OCI-LY3 (cell line): Measurements from ENCODE around the gene IQGAP2.

Source experiments
- H2AFZ ChIP-seq: fragments of 200-600, 300-600 bp; shearing (Covaris generic); 2 replicates; pipeline ENCODE4 v1.6.0; 2014; ENCODE audit warnings: antibody characterized with exemption, low read depth, low read length
- H3K27ac ChIP-seq: fragments of 200-600, 300-600 bp; sonication (generic); 2 replicates; pipeline ENCODE4 v1.5.1; 2014; ENCODE audit warnings: mild to moderate bottlenecking, low read length, moderate library complexity, mixed read lengths
- H3K27me3 ChIP-seq: fragments of 200-600, 300-600 bp; sonication (generic); 2 replicates; pipeline ENCODE4 v1.6.1; 2014; ENCODE audit warnings: low read depth, low read length, mixed read lengths
- H3K36me3 ChIP-seq: fragments of 200-600, 300-600 bp; sonication (generic); replicated peaks from 2 replicates; pipeline ENCODE3; 2014; ENCODE audit warnings: low read depth, low read length, mixed read lengths
- H3K4me1 ChIP-seq: fragments of 300-600, 200-600 bp; sonication (generic); 2 replicates; pipeline ENCODE4 v1.6.1; 2014; ENCODE audit warnings: low read length, mixed read lengths
- H3K4me2 ChIP-seq: fragments of 200-600, 300-600 bp; sonication (generic); 2 replicates; pipeline ENCODE4 v1.6.1; 2014; ENCODE audit warnings: low read length, mixed read lengths
- H3K4me3 ChIP-seq: fragments of 300-600, 200-600 bp; sonication (generic); 2 replicates; pipeline ENCODE4 v1.5.1; 2014; ENCODE audit warnings: antibody characterized with exemption, mild to moderate bottlenecking, low read length, moderate library complexity
- H3K79me2 ChIP-seq: fragments of 300-600, 200-600 bp; shearing (Covaris generic); 2 replicates; pipeline ENCODE4 v1.6.1; 2014; ENCODE audit warnings: mild to moderate bottlenecking, low read length, mixed read lengths
- H3K9ac ChIP-seq: fragments of 300-600, 200-600 bp; shearing (Covaris generic); 2 replicates; pipeline ENCODE4 v1.6.0; 2014; ENCODE audit warnings: mild to moderate bottlenecking, low read length, moderate library complexity
- H3K9me3 ChIP-seq: fragments of 200-600, 300-600 bp; shearing (Covaris generic); 2 replicates; pipeline ENCODE4 v1.6.1; 2014; ENCODE audit warnings: low read length, mixed read lengths; ENCODE audit not compliant: insufficient read depth
- H4K20me1 ChIP-seq: fragments of 200-600, 300-600 bp; sonication (generic); 2 replicates; pipeline ENCODE4 v1.6.1; 2016; ENCODE audit warnings: low read length, mixed read lengths; ENCODE audit not compliant: insufficient read depth
- EZH2phosphoT487 ChIP-seq: fragments of 200-600 bp; shearing (Covaris generic); IDR thresholded peaks from 2 replicates; pipeline ENCODE4 v1.6.1; 2018; ENCODE audit warnings: antibody characterized with exemption, mixed run types, low read depth
- TF ChIP-seq, protein P1 (sequence below): fragments of 200-600, 300-600 bp; sonication (generic); IDR thresholded peaks from 2 replicates; pipeline ENCODE4 v1.5.1; 2014; ENCODE audit warnings: antibody characterized with exemption, low read length, low read depth

IQGAP2 gene

DNA sequence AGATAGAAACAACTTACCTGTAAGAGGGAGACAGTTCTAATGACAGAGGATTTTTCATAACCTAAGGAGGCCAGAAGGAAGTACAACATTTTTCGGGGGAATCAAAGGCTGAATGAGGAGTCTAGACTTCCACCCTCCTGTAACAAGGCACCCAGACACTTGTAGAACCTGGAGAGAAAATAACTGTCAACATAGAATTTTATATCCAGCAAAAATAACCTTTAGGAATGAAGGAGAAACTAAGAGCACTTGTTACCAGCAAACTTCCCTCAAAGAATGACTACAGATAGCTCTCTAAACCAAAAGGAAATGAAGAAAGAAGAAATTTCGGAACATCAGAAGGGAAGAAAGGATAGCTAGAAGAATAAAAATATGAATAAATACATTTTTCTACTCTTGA, 246.1 kb downstream of the IQGAP2 start:
- H3K36me3 ChIP-seq, result no peaks in the 10 kb centered on the region
- H3K9me3 ChIP-seq, result 0 out of 2 replicates have a peak, but pooled peaks cover 3% of the 10 kb centered on the region
- no peak for TF ChIP-seq EZH2phosphoT487
- TF ChIP-seq, protein P1, sequence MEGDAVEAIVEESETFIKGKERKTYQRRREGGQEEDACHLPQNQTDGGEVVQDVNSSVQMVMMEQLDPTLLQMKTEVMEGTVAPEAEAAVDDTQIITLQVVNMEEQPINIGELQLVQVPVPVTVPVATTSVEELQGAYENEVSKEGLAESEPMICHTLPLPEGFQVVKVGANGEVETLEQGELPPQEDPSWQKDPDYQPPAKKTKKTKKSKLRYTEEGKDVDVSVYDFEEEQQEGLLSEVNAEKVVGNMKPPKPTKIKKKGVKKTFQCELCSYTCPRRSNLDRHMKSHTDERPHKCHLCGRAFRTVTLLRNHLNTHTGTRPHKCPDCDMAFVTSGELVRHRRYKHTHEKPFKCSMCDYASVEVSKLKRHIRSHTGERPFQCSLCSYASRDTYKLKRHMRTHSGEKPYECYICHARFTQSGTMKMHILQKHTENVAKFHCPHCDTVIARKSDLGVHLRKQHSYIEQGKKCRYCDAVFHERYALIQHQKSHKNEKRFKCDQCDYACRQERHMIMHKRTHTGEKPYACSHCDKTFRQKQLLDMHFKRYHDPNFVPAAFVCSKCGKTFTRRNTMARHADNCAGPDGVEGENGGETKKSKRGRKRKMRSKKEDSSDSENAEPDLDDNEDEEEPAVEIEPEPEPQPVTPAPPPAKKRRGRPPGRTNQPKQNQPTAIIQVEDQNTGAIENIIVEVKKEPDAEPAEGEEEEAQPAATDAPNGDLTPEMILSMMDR, result no peak
- H3K79me2 ChIP-seq, result no peaks in the 10 kb centered on the region
- no peak overlapping the region for H3K4me3 ChIP-seq
- H3K4me2 ChIP-seq, result no peak overlapping the region
- no peaks in the 10 kb centered on the region; the same call in 1 of the 2 replicates for H3K27me3 ChIP-seq
- peaks cover 10% of the 10 kb centered on the region for H3K4me1 ChIP-seq
- no peak overlapping the region for H2AFZ ChIP-seq
- H3K9ac ChIP-seq, result no peak overlapping the region
- H3K27ac ChIP-seq, result no peak overlapping the region
- no peaks in the 10 kb centered on the region for H4K20me1 ChIP-seq

- Histone ChIP-seq H3K79me2 (no peaks in the 10 kb centered on the region), H3K27ac (no peak overlapping the region), H3K36me3 (no peaks in the 10 kb centered on the region), H3K4me3 (no peak overlapping the region), H3K4me1 (peaks cover 10% of the 10 kb centered on the region), H3K9me3 (0 out of 2 replicates have a peak, but pooled peaks cover 3% of the 10 kb centered on the region), H4K20me1 (no peaks in the 10 kb centered on the region), H3K4me2 (peak overlapping the region; percentile 5), H3K9ac (no peak overlapping the region), H3K27me3 (no peaks in the 10 kb centered on the region; the same call in 1 of the 2 replicates), H2AFZ (no peak overlapping the region)
- TF ChIP-seq, protein P1, result no peak
- TF ChIP-seq EZH2phosphoT487, result no peak
These were observed 249.8 kb downstream of the IQGAP2 start for GRCh38 chr5:76652809-76653414.

DNA sequence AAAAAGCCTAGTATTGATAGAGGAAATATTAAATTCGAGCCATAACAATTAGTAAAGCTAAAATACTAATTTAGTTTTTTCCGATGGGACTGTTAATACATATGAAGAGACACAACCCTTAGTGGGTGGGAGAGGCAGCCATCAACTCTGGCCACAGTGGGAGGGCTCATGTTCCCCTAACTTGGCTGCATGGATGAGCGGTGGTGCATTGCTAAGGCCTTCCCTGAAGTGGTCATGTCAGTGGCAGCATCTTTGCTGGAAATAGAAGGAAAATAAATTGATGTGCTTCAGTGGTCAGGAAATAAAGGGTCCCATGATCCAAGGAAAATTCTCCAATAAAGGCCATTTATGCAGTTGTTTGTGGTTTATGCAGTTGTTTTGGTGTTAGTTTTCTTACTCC, 254.0 kb downstream of the IQGAP2 start:
- no peaks in the 10 kb centered on the region for H4K20me1 ChIP-seq
- no peaks in the 10 kb centered on the region for H3K36me3 ChIP-seq
- H2AFZ ChIP-seq, result no peak overlapping the region
- no peak overlapping the region for H3K9ac ChIP-seq
- H3K79me2 ChIP-seq, result no peaks in the 10 kb centered on the region
- H3K4me2 ChIP-seq, result no peak overlapping the region
- H3K27ac ChIP-seq, result no peak overlapping the region
- H3K4me3 ChIP-seq, result no peak overlapping the region
- H3K9me3 ChIP-seq, result no peaks in the 10 kb centered on the region
- no peak for TF ChIP-seq EZH2phosphoT487
- TF ChIP-seq, protein P1, result no peak
- no peaks in the 10 kb centered on the region; the same call in 1 of the 2 replicates for H3K27me3 ChIP-seq
- H3K4me1 ChIP-seq, result peaks cover 13% of the 10 kb centered on the region

- TF ChIP-seq EZH2phosphoT487, result no peak
- TF ChIP-seq, protein P1, result no peak
- Histone ChIP-seq H3K4me2 (no peak overlapping the region), H3K4me1 (peaks cover 11% of the 10 kb centered on the region), H3K36me3 (no peaks in the 10 kb centered on the region), H3K9me3 (no peaks in the 10 kb centered on the region), H4K20me1 (no peaks in the 10 kb centered on the region), H3K79me2 (no peaks in the 10 kb centered on the region), H3K9ac (no peak overlapping the region), H3K27ac (no peak overlapping the region), H3K4me3 (no peak overlapping the region), H2AFZ (no peak overlapping the region), H3K27me3 (no peaks in the 10 kb centered on the region; the same call in 1 of the 2 replicates)
These were observed 254.7 kb downstream of the IQGAP2 start for GRCh38 chr5:76657683-76658311.
